Astrocyte (in vitro differentiated cells and primary cell): Measurements from ENCODE around the gene TCIRG1. TPM values are rescaled to one million over a fixed set of nuclear protein-coding genes. Genes with fewer than 3 reads are reported as not detected.

ENCODE experiments used
- DNase-seq: peaks from one replicate; pipeline ENCODE4 v3.0.0-alpha.2; 2010; ENCODE audit warnings: low read depth
- FAIRE-seq: peaks from 2 replicates; lab custom pipeline; 2011; peaks lifted over from hg19 to GRCh38; lab: Jason Lieb, UNC
- H2AFZ ChIP-seq: 2 replicates; pipeline ENCODE4 v1.6.0; 2012; ENCODE audit warnings: low read depth, low read length, inconsistent platforms
- H3K27ac ChIP-seq: 2 replicates; pipeline ENCODE4 v1.5.1; 2011; ENCODE audit warnings: low read depth, low read length, inconsistent platforms
- H3K27me3 ChIP-seq: 2 replicates; pipeline ENCODE4 v1.6.0; 2011; ENCODE audit warnings: low read length, inconsistent platforms; ENCODE audit not compliant: insufficient read depth
- H3K36me3 ChIP-seq: 2 replicates; pipeline ENCODE4 v1.5.1; 2011; ENCODE audit warnings: low read length, inconsistent platforms; ENCODE audit not compliant: insufficient read depth
- H3K4me1 ChIP-seq: 2 replicates; pipeline ENCODE4 v1.5.1; 2011; ENCODE audit warnings: low read length, inconsistent platforms; ENCODE audit not compliant: insufficient read depth
- H3K4me2 ChIP-seq: 2 replicates; pipeline ENCODE4 v1.6.0; 2012; ENCODE audit warnings: low read length, inconsistent platforms
- H3K4me3 ChIP-seq: 2 replicates; pipeline ENCODE4 v1.5.1; 2011; ENCODE audit warnings: low read depth, mild to moderate bottlenecking, low read length, inconsistent platforms; ENCODE audit not compliant: insufficient read depth
- H3K79me2 ChIP-seq: 2 replicates; pipeline ENCODE4 v1.6.0; 2012; ENCODE audit warnings: mild to moderate bottlenecking, low read length, inconsistent platforms; ENCODE audit not compliant: insufficient read depth
- H3K9ac ChIP-seq: 2 replicates; pipeline ENCODE4 v1.6.0; 2012; ENCODE audit warnings: mild to moderate bottlenecking, low read length, inconsistent platforms
- H3K9me3 ChIP-seq: 2 replicates; pipeline ENCODE4 v1.5.1; 2012; ENCODE audit warnings: low read depth, mild to moderate bottlenecking, low read length, inconsistent platforms; ENCODE audit not compliant: insufficient read depth
- H4K20me1 ChIP-seq: 2 replicates; pipeline ENCODE4 v1.6.0; 2012; ENCODE audit warnings: low read length, inconsistent platforms; ENCODE audit not compliant: insufficient read depth
- H3K27ac Mint-ChIP-seq: one replicate; pipeline ENCODE4 v1.8.0; 2021; ENCODE audit warnings: mild to moderate bottlenecking, mixed read lengths; ENCODE audit not compliant: unreplicated experiment
- H3K27me3 Mint-ChIP-seq: one replicate; pipeline ENCODE4 v1.8.0; 2021; ENCODE audit warnings: low read depth, mixed read lengths; ENCODE audit not compliant: unreplicated experiment
- H3K36me3 Mint-ChIP-seq: one replicate; pipeline ENCODE4 v1.8.0; 2021; ENCODE audit warnings: low read depth, mixed read lengths; ENCODE audit not compliant: unreplicated experiment
- H3K4me1 Mint-ChIP-seq: one replicate; pipeline ENCODE4 v1.8.0; 2021; ENCODE audit warnings: low read depth, mixed read lengths; ENCODE audit not compliant: unreplicated experiment
- H3K4me3 Mint-ChIP-seq: one replicate; pipeline ENCODE4 v1.8.0; 2021; ENCODE audit warnings: mild to moderate bottlenecking, moderate library complexity, mixed read lengths; ENCODE audit not compliant: unreplicated experiment
- H3K9me3 Mint-ChIP-seq: one replicate; pipeline ENCODE4 v1.8.0; 2021; ENCODE audit warnings: mild to moderate bottlenecking, mixed read lengths; ENCODE audit not compliant: unreplicated experiment
- EZH2 ChIP-seq: IDR thresholded peaks from 2 replicates; pipeline ENCODE4 v1.6.1; 2012; ENCODE audit warnings: mild to moderate bottlenecking, low read length, inconsistent platforms; ENCODE audit not compliant: insufficient read depth
- total RNA-seq: library from RNA; stranded (reverse); gene quantifications from 2 replicates; pipeline ENCODE4 v1.2.1, GENCODE V29; 2021
- TF ChIP-seq, protein P1 (sequence below): IDR thresholded peaks from 2 replicates; pipeline ENCODE4 v1.5.1; 2011; ENCODE audit warnings: low read depth, mild to moderate bottlenecking, inconsistent platforms, low read length, moderate library complexity; ENCODE audit not compliant: insufficient read depth

TCIRG1 gene
- total RNA-seq, 1 donor from 2014 or later, result 55.1 TPM

DNA sequence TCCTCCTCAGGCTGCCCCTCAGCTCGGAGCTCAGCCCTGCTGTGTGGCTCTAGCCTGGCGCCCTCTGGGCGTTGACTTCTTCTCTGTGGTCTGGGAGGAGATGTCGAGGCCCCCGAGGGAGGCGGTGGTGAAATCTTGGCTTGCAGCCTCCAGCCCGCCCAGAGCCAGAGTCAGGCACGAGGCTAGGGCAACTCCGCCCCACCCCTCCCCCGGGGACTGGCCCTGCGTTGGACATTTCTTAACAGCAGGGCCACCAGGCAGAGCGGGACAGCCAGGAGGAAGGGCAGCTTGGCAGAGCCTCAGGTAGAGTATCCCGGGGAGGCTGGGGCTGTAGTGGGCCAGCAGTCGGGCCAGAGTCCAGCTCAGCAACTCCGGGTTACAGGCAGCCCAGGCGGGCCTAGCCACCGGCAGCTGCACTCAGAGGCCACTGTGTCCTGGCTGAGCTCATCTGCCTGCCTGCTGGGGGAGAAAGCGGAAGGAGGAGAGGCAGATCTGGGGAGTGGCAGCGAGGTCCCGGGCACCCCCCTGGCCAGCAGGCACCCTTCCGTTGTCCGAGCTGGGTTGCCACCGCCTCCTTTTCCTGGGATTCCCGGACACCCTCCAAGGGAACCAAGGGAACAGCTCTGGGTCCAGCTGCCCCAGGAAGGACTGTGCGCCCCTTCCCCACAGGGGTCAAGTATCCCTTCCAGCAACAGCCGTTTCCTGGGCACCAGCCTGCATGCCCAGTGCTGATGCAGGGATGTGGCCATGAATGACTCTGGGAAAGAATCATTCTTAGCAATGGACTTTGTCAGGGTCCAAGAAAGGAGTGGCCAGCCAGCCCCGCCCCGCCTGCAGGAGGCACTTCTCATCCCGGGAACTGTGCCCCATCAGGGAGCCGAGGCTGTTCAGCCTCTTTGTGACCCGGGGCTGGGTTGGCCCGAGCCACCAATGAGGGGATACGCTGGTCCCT is 28.5 kb upstream of the TCIRG1 start, which contains the start of gene ALDH3B1:
ALDH3B1 (plus strand) TSS at position 238 of the 952 bp plus-strand sequence. CDS start 4,971 bp downstream, outside the sequence.
- Histone ChIP-seq H2AFZ (peak within 1 kb of the TSS; percentile 81), H3K4me3 (peak within 1 kb of the TSS; percentile 32)

DNA sequence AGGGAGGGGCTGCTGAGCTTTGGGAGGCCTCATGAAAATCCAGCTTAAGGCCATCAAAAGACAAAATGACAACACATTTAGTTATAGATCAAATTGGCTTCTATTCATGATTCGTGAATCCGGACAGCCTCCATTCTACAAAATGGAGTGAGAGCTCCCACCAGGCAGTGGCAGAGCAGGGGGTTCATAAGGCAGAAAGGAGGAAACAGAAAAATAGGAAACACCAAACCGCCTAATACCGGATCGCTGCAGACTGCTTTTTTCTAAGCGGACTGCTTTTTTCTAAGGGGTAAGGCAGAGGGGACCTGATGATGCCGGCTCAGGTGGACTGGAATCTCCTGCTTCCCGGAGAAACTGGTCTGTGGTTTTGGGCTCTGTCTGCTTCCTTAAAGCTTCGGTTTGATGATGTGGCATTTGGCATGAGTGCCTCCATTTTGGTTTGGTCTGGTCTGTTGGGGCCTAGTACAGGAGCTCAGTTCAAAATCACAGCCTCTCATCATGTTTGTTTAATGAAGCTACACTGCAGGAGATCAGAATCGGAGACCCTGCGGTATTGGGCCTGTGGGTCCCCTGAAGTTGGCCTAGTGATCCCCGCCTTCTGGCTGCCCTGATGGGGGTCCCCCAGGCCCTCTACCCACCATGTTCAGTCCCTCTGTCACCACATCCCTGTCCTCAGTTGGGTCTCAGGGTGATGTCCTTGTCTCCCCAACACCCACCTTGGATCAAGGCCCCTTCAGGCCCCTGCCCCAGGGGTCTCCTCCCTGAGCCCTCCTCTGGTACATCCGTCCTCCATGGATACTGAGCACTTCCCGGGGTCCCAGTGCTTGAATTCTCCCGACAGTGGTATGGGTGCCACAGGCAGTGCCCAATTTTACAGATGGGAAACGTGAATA is 27.5 kb upstream of the TCIRG1 start:
- Histone ChIP-seq H3K4me1 (peaks cover 58% of the 10 kb centered on the region), H3K27ac (peak overlapping the region; percentile 96), H4K20me1 (no peaks in the 10 kb centered on the region), H2AFZ (peak overlapping the region; percentile 81), H3K36me3 (no peaks in the 10 kb centered on the region), H3K4me3 (peak overlapping the region; percentile 32), H3K79me2 (peaks cover 16% of the 10 kb centered on the region), H3K9me3 (no peaks in the 10 kb centered on the region), H3K4me2 (peak overlapping the region; percentile 88), H3K27me3 (no peaks in the 10 kb centered on the region), H3K9ac (peak overlapping the region; percentile 80)
- Mint-ChIP-seq H3K4me3 (peak overlapping the region; percentile 45), H3K36me3 (peaks cover 2% of the 10 kb centered on the region), H3K4me1 (peaks cover 21% of the 10 kb centered on the region), H3K27ac (peak overlapping the region; percentile 72), H3K9me3 (no peaks in the 10 kb centered on the region), H3K27me3 (peaks cover 2% of the 10 kb centered on the region)
- TF ChIP-seq EZH2, result no peak
- TF ChIP-seq, protein P1, sequence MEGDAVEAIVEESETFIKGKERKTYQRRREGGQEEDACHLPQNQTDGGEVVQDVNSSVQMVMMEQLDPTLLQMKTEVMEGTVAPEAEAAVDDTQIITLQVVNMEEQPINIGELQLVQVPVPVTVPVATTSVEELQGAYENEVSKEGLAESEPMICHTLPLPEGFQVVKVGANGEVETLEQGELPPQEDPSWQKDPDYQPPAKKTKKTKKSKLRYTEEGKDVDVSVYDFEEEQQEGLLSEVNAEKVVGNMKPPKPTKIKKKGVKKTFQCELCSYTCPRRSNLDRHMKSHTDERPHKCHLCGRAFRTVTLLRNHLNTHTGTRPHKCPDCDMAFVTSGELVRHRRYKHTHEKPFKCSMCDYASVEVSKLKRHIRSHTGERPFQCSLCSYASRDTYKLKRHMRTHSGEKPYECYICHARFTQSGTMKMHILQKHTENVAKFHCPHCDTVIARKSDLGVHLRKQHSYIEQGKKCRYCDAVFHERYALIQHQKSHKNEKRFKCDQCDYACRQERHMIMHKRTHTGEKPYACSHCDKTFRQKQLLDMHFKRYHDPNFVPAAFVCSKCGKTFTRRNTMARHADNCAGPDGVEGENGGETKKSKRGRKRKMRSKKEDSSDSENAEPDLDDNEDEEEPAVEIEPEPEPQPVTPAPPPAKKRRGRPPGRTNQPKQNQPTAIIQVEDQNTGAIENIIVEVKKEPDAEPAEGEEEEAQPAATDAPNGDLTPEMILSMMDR, result no peak
- no peak for FAIRE-seq
- DNase-seq, result no peak

More for the DNA sequence above, 28.5 kb upstream of the TCIRG1 start, which contains the start of gene ALDH3B1:
- Histone ChIP-seq H4K20me1 (no peaks in the 10 kb centered on the region), H3K27ac (peak within 1 kb of the TSS; percentile 96), H3K9me3 (no peaks in the 10 kb centered on the region), H3K4me2 (peak within 1 kb of the TSS; percentile 88), H3K9ac (peak within 1 kb of the TSS; percentile 80), H3K4me1 (peaks cover 58% of the 10 kb centered on the region), H3K79me2 (peaks cover 16% of the 10 kb centered on the region), H3K27me3 (no peaks in the 10 kb centered on the region), H3K36me3 (no peaks in the 10 kb centered on the region)
- TF ChIP-seq, protein P1, result no peak
- TF ChIP-seq EZH2, result no peak
- H3K9me3 Mint-ChIP-seq, result no peaks in the 10 kb centered on the region
- FAIRE-seq (no peak), DNase-seq (peak; percentile 48)
- peak within 1 kb of the TSS; percentile 70 for H3K4me3 Mint-ChIP-seq
- peaks cover 6% of the 10 kb centered on the region for H3K27me3 Mint-ChIP-seq
- H3K36me3 Mint-ChIP-seq, result peaks cover 2% of the 10 kb centered on the region
- H3K27ac Mint-ChIP-seq, result peak within 1 kb of the TSS; percentile 66
- H3K4me1 Mint-ChIP-seq, result peaks cover 21% of the 10 kb centered on the region
